Left ventricle myocardium inferior (tissue), 1 donor: Measurements from ENCODE around the gene MB21D2. TPM values are rescaled to one million over a fixed set of nuclear protein-coding genes. Genes with fewer than 3 reads are reported as not detected.

Experiments
- DNase-seq: peaks from one replicate; pipeline ENCODE4 v3.0.0-alpha.2; 2020
- H3K27ac ChIP-seq: fragments of 200-600 bp; replicated peaks from 2 replicates; pipeline ENCODE4 v1.8.0; 2021
- H3K27me3 ChIP-seq: fragments of 200-600 bp; 2 replicates; pipeline ENCODE4 v1.8.0; 2021; ENCODE audit warnings: low read depth
- H3K36me3 ChIP-seq: fragments of 200-600 bp; 2 replicates; pipeline ENCODE4 v1.8.0; 2021
- H3K4me1 ChIP-seq: fragments of 200-600 bp; 2 replicates; pipeline ENCODE4 v1.8.0; 2021
- H3K4me3 ChIP-seq: fragments of 200-600 bp; 2 replicates; pipeline ENCODE4 v1.8.0; 2021; ENCODE audit warnings: mild to moderate bottlenecking, moderate library complexity
- H3K9me3 ChIP-seq: fragments of 200-600 bp; replicated peaks from 2 replicates; pipeline ENCODE4 v1.8.0; 2021
- CTCF ChIP-seq: fragments of 200-600 bp; IDR thresholded peaks from 2 replicates; pipeline ENCODE4 v1.8.0; 2021; ENCODE audit warnings: antibody characterized with exemption, mild to moderate bottlenecking, borderline replicate concordance
- intact Hi-C: fragments of 100-400 bp; cut with micrococcal nuclease; formaldehyde crosslinking; loops from one replicate; pipeline ENCODE4 v1.11.0; 2022
- total RNA-seq: library from RNA; stranded (reverse); fragmentation: NEBNext Ultra II Directional; extraction: Animal tissue kit (Norgen Biotek cat#: 25700); gene quantifications from one replicate; pipeline ENCODE4 v1.2.1, GENCODE V29; 2021
- donor health status: DM: no; HTN: yes; CAD: no; lungs with severe emphysema.

The MB21D2 gene
- total RNA-seq, 1 donor from 2014 or later = 1.8 TPM

DNA sequence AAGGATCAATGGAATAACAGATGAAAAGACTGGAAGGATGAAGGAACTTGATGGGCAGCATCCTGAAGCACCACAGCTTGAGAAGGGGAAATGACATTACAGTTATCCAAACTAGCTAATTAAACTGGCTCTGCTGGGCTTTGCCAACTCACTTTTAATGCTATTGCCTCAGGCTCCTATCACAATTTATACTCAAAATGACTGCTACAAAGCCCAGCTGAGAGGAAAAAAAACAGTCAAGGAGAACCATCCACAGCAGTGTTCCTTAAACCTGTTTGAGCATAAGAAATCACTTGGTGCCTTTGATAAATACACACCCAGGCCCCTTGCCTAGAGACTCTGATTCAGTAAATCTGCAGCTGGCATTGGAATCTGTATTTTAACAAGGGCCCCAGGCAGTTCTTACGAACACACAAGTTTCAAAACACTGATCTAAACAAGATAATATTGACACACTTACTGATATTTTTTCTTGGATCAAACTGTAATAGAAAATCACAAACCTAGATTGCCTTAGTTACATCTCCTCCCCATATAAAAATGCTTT, 85.8 kb downstream of the MB21D2 start:
- TF ChIP-seq CTCF = no peak
- Histone ChIP-seq H3K4me1 (peaks cover 57% of the 10 kb centered on the region), H3K27me3 (no peaks in the 10 kb centered on the region), H3K36me3 (no peaks in the 10 kb centered on the region), H3K4me3 (no peak overlapping the region), H3K27ac (no peak overlapping the region), H3K9me3 (no peaks in the 10 kb centered on the region)
- intact Hi-C loops = no loop called here
- no peak for DNase-seq

DNA sequence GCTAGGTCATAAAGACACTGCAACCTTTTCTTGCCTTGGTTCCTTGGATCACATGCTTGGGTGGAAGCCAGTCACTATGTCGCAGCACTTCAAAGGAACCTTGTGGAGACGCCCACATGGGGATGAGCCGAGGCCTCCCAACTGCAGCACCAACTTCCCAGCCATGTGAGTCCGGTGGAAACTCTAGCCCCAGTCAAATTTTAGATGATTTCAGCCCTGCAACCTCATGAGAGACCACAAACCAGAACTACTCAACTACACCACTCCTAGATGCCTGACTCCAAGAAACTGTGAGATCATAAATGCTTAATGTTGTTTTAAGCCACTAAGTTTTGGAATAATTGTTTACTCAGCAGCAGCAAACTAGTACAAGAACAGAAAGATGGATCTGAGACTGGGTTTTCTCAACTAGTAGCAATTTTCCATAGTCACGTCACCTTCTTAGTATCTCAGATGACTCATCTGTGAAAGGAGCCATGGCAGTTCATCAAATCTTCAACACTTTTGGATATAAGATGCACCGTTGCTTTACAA, 86.5 kb downstream of the MB21D2 start:
- TF ChIP-seq CTCF = no peak
- DNase-seq = no peak
- H3K27me3 ChIP-seq = no peaks in the 10 kb centered on the region
- no peaks in the 10 kb centered on the region for H3K9me3 ChIP-seq
- H3K4me1 ChIP-seq = peaks cover 57% of the 10 kb centered on the region
- no peak overlapping the region for H3K4me3 ChIP-seq
- H3K27ac ChIP-seq = peak overlapping the region; percentile 25
- intact Hi-C loops = no loop called here
- H3K36me3 ChIP-seq = no peaks in the 10 kb centered on the region

GRCh38 chr3:192830291-192831110, 87.2 kb downstream of the MB21D2 start:
- intact Hi-C loops = no loop called here
- H3K9me3 ChIP-seq = no peaks in the 10 kb centered on the region
- H3K27me3 ChIP-seq = no peaks in the 10 kb centered on the region
- no peak overlapping the region for H3K4me3 ChIP-seq
- peak overlapping the region; percentile 25 for H3K27ac ChIP-seq
- H3K36me3 ChIP-seq = no peaks in the 10 kb centered on the region
- DNase-seq = no peak
- H3K4me1 ChIP-seq = peaks cover 57% of the 10 kb centered on the region
- no peak for TF ChIP-seq CTCF

DNA sequence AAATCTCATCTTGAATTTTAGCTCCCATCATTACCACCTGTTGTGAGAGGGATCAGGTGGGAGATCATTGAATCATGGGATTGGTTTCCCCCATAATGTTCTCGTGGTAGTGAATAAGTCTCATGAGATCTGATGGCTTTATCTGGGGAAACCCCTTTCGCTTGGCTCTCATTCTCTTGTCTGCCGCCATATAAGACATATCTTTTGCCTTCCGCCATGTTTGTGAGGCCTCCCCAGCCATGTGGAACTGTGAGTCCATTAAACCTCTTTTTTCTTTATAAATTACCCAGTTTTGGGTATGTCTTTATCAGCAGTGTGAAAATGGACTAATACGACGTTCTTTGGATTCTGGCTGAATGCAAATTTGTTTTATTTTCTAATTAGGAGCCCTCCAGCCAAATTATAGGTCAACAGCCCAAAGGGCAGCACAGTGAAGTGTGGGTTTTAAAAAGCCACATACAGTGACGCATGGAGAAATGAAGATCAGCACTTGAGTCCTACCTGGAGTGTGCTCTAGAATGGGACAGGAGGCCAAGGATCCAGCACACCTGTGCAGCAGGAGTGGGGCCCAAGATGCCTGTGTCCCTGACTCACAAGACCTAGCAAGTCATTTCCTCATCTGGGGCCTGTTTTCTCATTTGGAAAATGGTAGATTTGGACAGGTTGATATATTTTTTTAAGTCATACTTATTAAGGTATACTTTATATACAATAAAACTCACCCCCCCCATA, 89.6 kb downstream of the MB21D2 start:
- DNase-seq = no peak
- Histone ChIP-seq H3K4me1 (peaks cover 46% of the 10 kb centered on the region), H3K36me3 (no peaks in the 10 kb centered on the region), H3K9me3 (no peaks in the 10 kb centered on the region), H3K27me3 (no peaks in the 10 kb centered on the region), H3K4me3 (no peak overlapping the region), H3K27ac (no peak overlapping the region)
- TF ChIP-seq CTCF = no peak
- intact Hi-C loops = no loop called here

- intact Hi-C loops = no loop called here
- H3K27ac ChIP-seq = no peak overlapping the region
- no peak for DNase-seq
- no peak for TF ChIP-seq CTCF
- no peak overlapping the region for H3K4me3 ChIP-seq
- H3K36me3 ChIP-seq = no peaks in the 10 kb centered on the region
- no peaks in the 10 kb centered on the region for H3K9me3 ChIP-seq
- H3K27me3 ChIP-seq = no peaks in the 10 kb centered on the region
- peaks cover 38% of the 10 kb centered on the region for H3K4me1 ChIP-seq
Measured at GRCh38 chr3:192827208-192827607, 90.4 kb downstream of the MB21D2 start.
